ENCODE measurements around the gene EDN2. TPM values are rescaled to one million over a fixed set of nuclear protein-coding genes. Genes with fewer than 3 reads are reported as not detected.

EDN2 gene
- total RNA-seq, 1 experiment from 2014 or later, result 0.24 TPM

GRCh38 chr1:41516168-41517061 lies 31.9 kb upstream of the EDN2 start:
- Mint-ChIP-seq H3K36me3 (ENCODE audit: insufficient read depth in 1 of 3, low read depth in 3 of 3) (no peaks in the 10 kb centered on the region), H3K27ac (no peak overlapping the region), H3K9me3 (no peaks in the 10 kb centered on the region), H3K4me3 (peak overlapping the region; percentile 62 to 69), H3K4me1 (peaks cover 12 to 17% of the 10 kb centered on the region in 2 experiments), H3K27me3 (ENCODE audit: low read depth) (peaks cover 16% of the 10 kb centered on the region)
- no peak overlapping the region for H3K4ac ChIP-seq (ENCODE audit: low read depth, low read length)
- no peaks in the 10 kb centered on the region for H3K79me2 ChIP-seq (ENCODE audit: insufficient read depth, low read length)
- H3K23me2 ChIP-seq (ENCODE audit: insufficient read length, low read depth, low read length, poor library complexity, severe bottlenecking), result peaks cover 3% of the 10 kb centered on the region
- H4K8ac ChIP-seq (replicated peaks; ENCODE audit: insufficient read length, low read depth, low read length), result no peak overlapping the region
- H3K4me2 ChIP-seq (ENCODE audit: insufficient read depth, insufficient read length, low read length), result peak overlapping the region; percentile 5
- H4K5ac ChIP-seq (ENCODE audit: insufficient read length, low read depth, low read length), result no peak overlapping the region
- H2BK15ac ChIP-seq (ENCODE audit: low read depth, low read length), result no peak overlapping the region
- no peak overlapping the region for H3K9ac ChIP-seq (ENCODE audit: extremely low read depth, insufficient read length, low read length)
- no peak overlapping the region for H4K91ac ChIP-seq (ENCODE audit: insufficient read length, low read depth, low read length)
- no peak overlapping the region for H2BK12ac ChIP-seq (ENCODE audit: insufficient read length, low read depth, low read length)
- H3T11ph ChIP-seq (ENCODE audit: low read length), result no peak overlapping the region
- no peak overlapping the region for H2AK5ac ChIP-seq (ENCODE audit: insufficient read length, low read length)
- no peak overlapping the region for H3K18ac ChIP-seq (ENCODE audit: insufficient read length, low read depth, low read length)
- H3K9me3 ChIP-seq (ENCODE audit: control insufficient read depth, low read depth, low read length), result no peaks in the 10 kb centered on the region
- peaks cover 3% of the 10 kb centered on the region; the same call in 1 of the 2 replicates for H3K4me1 ChIP-seq (ENCODE audit: insufficient read depth, low read length)
- no peak overlapping the region for H2AFZ ChIP-seq (ENCODE audit: low read length)
- no peak overlapping the region for H3K23ac ChIP-seq (ENCODE audit: insufficient read length, low read depth, low read length)
- H3K14ac ChIP-seq (ENCODE audit: insufficient read depth, low read length), result no peak overlapping the region; the same call in 1 of the 2 replicates
- H3K56ac ChIP-seq (ENCODE audit: insufficient read length, low read depth, low read length), result no peak overlapping the region
- TF ChIP-seq CTCF (conservative IDR thresholded peaks at IDR 0.05), result peak; percentile 89
- no peak overlapping the region for H2BK5ac ChIP-seq (ENCODE audit: insufficient read length, low read length)
- no peak overlapping the region for H2BK20ac ChIP-seq (ENCODE audit: low read depth, low read length, poor library complexity, severe bottlenecking)
- H3K27me3 ChIP-seq (ENCODE audit: insufficient read depth, low read length), result no peaks in the 10 kb centered on the region
- H4K20me1 ChIP-seq (ENCODE audit: control insufficient read depth, insufficient read depth, insufficient read length), result no peaks in the 10 kb centered on the region
- no peak overlapping the region for H2BK120ac ChIP-seq (ENCODE audit: low read depth, low read length, poor library complexity, severe bottlenecking)
- no peaks in the 10 kb centered on the region for H3K79me1 ChIP-seq (ENCODE audit: insufficient read depth, low read depth, low read length, poor library complexity, severe bottlenecking)
- DNase-seq, result peak; percentile 92
- no CpG with 5 or more reads among the region's 53 CpGs for WGBS (ENCODE audit: extremely low coverage, insufficient read length, low lambda C conversion rate)
- H3K27ac ChIP-seq (ENCODE audit: insufficient read length, low read depth, low read length), result no peak overlapping the region

Measured in H9 (cell line).